SK-N-SH treated with all-trans-retinoic acid at 6 μM for 48 hours (cell line): ENCODE measurements around the gene ZNF385B.

Experiments used
- ATAC-seq: fragments of 200-7000 bp; cut with Tn5 transposase; 3 replicates; pipeline ENCODE4 v1.9.1; 2020; ENCODE audit warnings: mild to moderate bottlenecking, moderate library complexity
- ARNTL ChIP-seq: fragments of 450-650 bp; formaldehyde crosslinking; IDR thresholded peaks from 2 replicates; pipeline ENCODE4 v1.5.0; 2020; ENCODE audit warnings: low read depth, mild to moderate bottlenecking, moderate library complexity, borderline replicate concordance
- CSDC2 ChIP-seq: fragments of 250-450 bp; sonication (Bioruptor Pico); IDR thresholded peaks from 2 replicates; pipeline ENCODE4 v1.5.0; 2020; ENCODE audit warnings: mild to moderate bottlenecking, moderate library complexity
- CSRNP3 ChIP-seq: fragments of 250-450 bp; sonication (Bioruptor Pico); IDR thresholded peaks from 2 replicates; pipeline ENCODE4 v1.5.1; 2021; ENCODE audit warnings: mild to moderate bottlenecking, moderate library complexity
- ESRRG ChIP-seq: fragments of 250-450 bp; sonication (Bioruptor Pico); IDR thresholded peaks from 2 replicates; pipeline ENCODE4 v1.6.1; 2021; ENCODE audit warnings: mild to moderate bottlenecking
- GLIS3 ChIP-seq: fragments of 250-450 bp; sonication (Bioruptor Pico); IDR thresholded peaks from 2 replicates; pipeline ENCODE4 v1.5.0; 2020; ENCODE audit warnings: mild to moderate bottlenecking, moderate library complexity
- ISL1 ChIP-seq: fragments of 250-450 bp; sonication (Bioruptor Pico); IDR thresholded peaks from 2 replicates; pipeline ENCODE4 v2.1.2; 2022; ENCODE audit warnings: mild to moderate bottlenecking, moderate library complexity
- OSR1 ChIP-seq: fragments of 250-450 bp; sonication (Bioruptor Pico); IDR thresholded peaks from 2 replicates; pipeline ENCODE4 v1.8.0; 2022; ENCODE audit warnings: moderate library complexity, mild to moderate bottlenecking, inconsistent platforms
- PATZ1 ChIP-seq: fragments of 250-450 bp; sonication (Bioruptor Pico); IDR thresholded peaks from 2 replicates; pipeline ENCODE4 v1.8.0; 2020; ENCODE audit warnings: mild to moderate bottlenecking, moderate library complexity, borderline replicate concordance
- POU6F1 ChIP-seq: fragments of 250-450 bp; sonication (Bioruptor Pico); IDR thresholded peaks from 2 replicates; pipeline ENCODE4 v1.8.0; 2021; ENCODE audit warnings: low read depth, mild to moderate bottlenecking, moderate library complexity, borderline replicate concordance
- PPARA ChIP-seq: fragments of 250-450 bp; sonication (Bioruptor Pico); IDR thresholded peaks from 2 replicates; pipeline ENCODE4 v1.5.0; 2020; ENCODE audit warnings: mild to moderate bottlenecking, borderline replicate concordance
- RARB ChIP-seq: fragments of 250-450 bp; sonication (Bioruptor Pico); IDR thresholded peaks from 2 replicates; pipeline ENCODE4 v1.8.0; 2021; ENCODE audit warnings: mild to moderate bottlenecking, moderate library complexity
- TCF4 ChIP-seq: fragments of 250-450 bp; sonication (Bioruptor Pico); IDR thresholded peaks from 2 replicates; pipeline ENCODE4 v1.8.0; 2021; ENCODE audit warnings: mild to moderate bottlenecking, moderate library complexity, borderline replicate concordance
- TOX ChIP-seq: fragments of 250-450 bp; sonication (Bioruptor Pico); IDR thresholded peaks from 2 replicates; pipeline ENCODE4 v1.8.0; 2021; ENCODE audit warnings: mild to moderate bottlenecking, moderate library complexity, borderline replicate concordance
- ZC3H10 ChIP-seq: fragments of 250-450 bp; sonication (Bioruptor Pico); IDR thresholded peaks from 2 replicates; pipeline ENCODE4 v1.5.1; 2021; ENCODE audit warnings: mild to moderate bottlenecking, moderate library complexity
- ZFP3 ChIP-seq: fragments of 250-450 bp; sonication (Bioruptor Pico); IDR thresholded peaks from 2 replicates; pipeline ENCODE4 v1.5.0; 2020; ENCODE audit warnings: mild to moderate bottlenecking, moderate library complexity
- ZFP30 ChIP-seq: fragments of 450-650 bp; formaldehyde crosslinking; IDR thresholded peaks from 2 replicates; pipeline ENCODE4 v1.5.0; 2022; ENCODE audit warnings: mild to moderate bottlenecking, moderate library complexity
- ZNF565 ChIP-seq: fragments of 450-650 bp; formaldehyde crosslinking; conservative IDR thresholded peaks from 2 replicates; pipeline ENCODE4 v1.5.0; 2020; ENCODE audit warnings: low read depth, mild to moderate bottlenecking, moderate library complexity
- ZNF70 ChIP-seq: fragments of 450-650 bp; formaldehyde crosslinking; IDR thresholded peaks from 2 replicates; pipeline ENCODE4 v1.5.0; 2020; ENCODE audit warnings: mild to moderate bottlenecking, moderate library complexity
- TF ChIP-seq, protein P1 (sequence below): fragments of 250-450 bp; sonication (Bioruptor Pico); IDR thresholded peaks from 2 replicates; pipeline ENCODE4 v1.5.0; 2020; ENCODE audit warnings: mild to moderate bottlenecking, moderate library complexity

The ZNF385B gene

DNA sequence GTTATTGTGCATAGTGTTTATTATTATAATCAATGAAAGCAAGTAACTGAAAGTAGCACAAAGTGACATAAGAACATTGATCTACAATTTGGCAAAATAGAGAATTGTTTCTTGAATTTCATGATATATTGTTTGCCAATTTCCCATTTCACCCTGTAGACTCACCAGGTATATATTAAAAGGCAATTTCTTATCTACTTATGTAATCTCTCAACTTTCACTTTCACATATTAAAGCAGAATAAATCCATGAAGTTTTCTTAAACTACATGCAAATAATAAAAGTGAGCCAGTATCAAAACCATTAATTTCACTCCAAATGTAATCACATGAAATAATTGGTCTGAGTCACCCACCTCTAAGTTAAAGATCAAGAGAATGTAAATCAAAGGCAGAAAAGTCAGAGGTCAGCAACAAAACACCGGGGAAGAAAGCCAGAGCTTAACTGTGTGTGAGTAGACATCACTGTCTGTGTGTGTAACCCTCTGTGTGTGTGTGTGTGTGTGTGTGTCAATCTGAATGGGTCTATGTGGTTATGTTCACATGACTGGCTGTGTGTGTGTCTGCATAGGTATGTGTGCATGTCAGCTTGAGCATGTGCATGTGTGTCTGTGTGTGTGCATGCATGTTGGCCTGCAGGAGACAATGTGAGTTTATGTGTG, 44.1 kb downstream of the ZNF385B start:
- TF ChIP-seq POU6F1 (CRISPR knock-in tag) (no peak), ISL1 (CRISPR knock-in tag) (no peak), ZFP30 (no peak), ZFP3 (CRISPR knock-in tag) (no peak), OSR1 (CRISPR knock-in tag) (no peak), ZNF565 (CRISPR knock-in tag) (no peak), ESRRG (CRISPR knock-in tag) (no peak), TCF4 (CRISPR knock-in tag) (no peak)
- ATAC-seq: peak; percentile 35; the same call in 2 of the 3 replicates

GRCh38 chr2:179814050-179814449, 47.4 kb downstream of the ZNF385B start:
- ATAC-seq: no peak
- TF ChIP-seq ZFP3 (CRISPR knock-in tag) (no peak), GLIS3 (no peak), ISL1 (CRISPR knock-in tag) (no peak), PPARA (CRISPR knock-in tag) (no peak), ZNF70 (CRISPR knock-in tag) (no peak), PATZ1 (CRISPR knock-in tag) (no peak), ZFP30 (no peak)

GRCh38 chr2:179812501-179812900, 48.9 kb downstream of the ZNF385B start:
- no peak for TF ChIP-seq GLIS3
- TF ChIP-seq ZFP30: no peak
- no peak for TF ChIP-seq ESRRG (CRISPR knock-in tag)
- TF ChIP-seq ZC3H10 (CRISPR knock-in tag): no peak
- TF ChIP-seq POU6F1 (CRISPR knock-in tag): no peak
- TF ChIP-seq ZNF70 (CRISPR knock-in tag): no peak
- TF ChIP-seq ZNF565 (CRISPR knock-in tag): no peak
- TF ChIP-seq PPARA (CRISPR knock-in tag): no peak
- TF ChIP-seq, protein P1, sequence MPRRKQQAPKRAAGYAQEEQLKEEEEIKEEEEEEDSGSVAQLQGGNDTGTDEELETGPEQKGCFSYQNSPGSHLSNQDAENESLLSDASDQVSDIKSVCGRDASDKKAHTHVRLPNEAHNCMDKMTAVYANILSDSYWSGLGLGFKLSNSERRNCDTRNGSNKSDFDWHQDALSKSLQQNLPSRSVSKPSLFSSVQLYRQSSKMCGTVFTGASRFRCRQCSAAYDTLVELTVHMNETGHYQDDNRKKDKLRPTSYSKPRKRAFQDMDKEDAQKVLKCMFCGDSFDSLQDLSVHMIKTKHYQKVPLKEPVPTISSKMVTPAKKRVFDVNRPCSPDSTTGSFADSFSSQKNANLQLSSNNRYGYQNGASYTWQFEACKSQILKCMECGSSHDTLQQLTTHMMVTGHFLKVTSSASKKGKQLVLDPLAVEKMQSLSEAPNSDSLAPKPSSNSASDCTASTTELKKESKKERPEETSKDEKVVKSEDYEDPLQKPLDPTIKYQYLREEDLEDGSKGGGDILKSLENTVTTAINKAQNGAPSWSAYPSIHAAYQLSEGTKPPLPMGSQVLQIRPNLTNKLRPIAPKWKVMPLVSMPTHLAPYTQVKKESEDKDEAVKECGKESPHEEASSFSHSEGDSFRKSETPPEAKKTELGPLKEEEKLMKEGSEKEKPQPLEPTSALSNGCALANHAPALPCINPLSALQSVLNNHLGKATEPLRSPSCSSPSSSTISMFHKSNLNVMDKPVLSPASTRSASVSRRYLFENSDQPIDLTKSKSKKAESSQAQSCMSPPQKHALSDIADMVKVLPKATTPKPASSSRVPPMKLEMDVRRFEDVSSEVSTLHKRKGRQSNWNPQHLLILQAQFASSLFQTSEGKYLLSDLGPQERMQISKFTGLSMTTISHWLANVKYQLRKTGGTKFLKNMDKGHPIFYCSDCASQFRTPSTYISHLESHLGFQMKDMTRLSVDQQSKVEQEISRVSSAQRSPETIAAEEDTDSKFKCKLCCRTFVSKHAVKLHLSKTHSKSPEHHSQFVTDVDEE: no peak
- TF ChIP-seq PATZ1 (CRISPR knock-in tag): no peak
- no peak for TF ChIP-seq OSR1 (CRISPR knock-in tag)
- no peak for TF ChIP-seq CSDC2 (CRISPR knock-in tag)
- no peak for TF ChIP-seq RARB
- TF ChIP-seq ARNTL (CRISPR knock-in tag): no peak
- TF ChIP-seq CSRNP3 (CRISPR knock-in tag): no peak
- TF ChIP-seq ISL1 (CRISPR knock-in tag): no peak
- TF ChIP-seq TOX: no peak
- TF ChIP-seq, all 23 proteins: peak for 0
- no peak for ATAC-seq
